Colonic mucosa (tissue), 4 donors: ENCODE results near the gene RUNX3. TPM values are rescaled to one million over a fixed set of nuclear protein-coding genes. Genes with fewer than 3 reads are reported as not detected.

Experiments
- DNase-seq: peaks from one replicate; pipeline ENCODE4 v3.0.0-alpha.2; 2020
- H3K27ac ChIP-seq: fragments of 200-600 bp; one replicate; pipeline ENCODE4 v1.8.0; 2021
- H3K27me3 ChIP-seq: fragments of 200-600 bp; one replicate; pipeline ENCODE4 v1.8.0; 2021
- H3K36me3 ChIP-seq: fragments of 200-600 bp; one replicate; pipeline ENCODE4 v1.8.0; 2021
- H3K4me1 ChIP-seq: fragments of 200-600 bp; one replicate; pipeline ENCODE4 v1.8.0; 2021; ENCODE audit warnings: mild to moderate bottlenecking
- H3K4me3 ChIP-seq: fragments of 200-600 bp; one replicate; pipeline ENCODE4 v1.8.0; 2021
- H3K9ac ChIP-seq, 2 donors: one replicate each; pipeline ENCODE4 v1.7.0; 2013; ENCODE audit warnings: control low read depth in 2 of 2, low read depth in 2 of 2, low read length in 2 of 2
- H3K9me3 ChIP-seq: fragments of 200-600 bp; one replicate; pipeline ENCODE4 v1.8.0; 2021
- intact Hi-C: fragments of 100-400 bp; cut with DNase I; formaldehyde crosslinking; loops from one replicate; pipeline ENCODE4 v1.14.1; 2022
- total RNA-seq, 2 donors: library from RNA; stranded (reverse); fragmentation: NEBNext Ultra II Directional in 1 of 2; extraction: Animal tissue kit (Norgen Biotek cat#: 25700) in 1 of 2; gene quantifications; one replicate each; pipeline ENCODE4 v1.2.1, GENCODE V29; 2021
- TF ChIP-seq, protein P1 (sequence below): fragments of 200-600 bp; IDR thresholded peaks from one replicate; pipeline ENCODE4 v1.8.0; 2022; ENCODE audit warnings: antibody characterized with exemption, mild to moderate bottlenecking
- donor health status: healthy.
- donor health status: DM: no; HTN: no; CAD: no.
- donor health status: DM: no; HTN: no; CAD: no.

The RUNX3 gene
- total RNA-seq, 2 donors from 2014 or later: 1.6 to 3.2 TPM

DNA sequence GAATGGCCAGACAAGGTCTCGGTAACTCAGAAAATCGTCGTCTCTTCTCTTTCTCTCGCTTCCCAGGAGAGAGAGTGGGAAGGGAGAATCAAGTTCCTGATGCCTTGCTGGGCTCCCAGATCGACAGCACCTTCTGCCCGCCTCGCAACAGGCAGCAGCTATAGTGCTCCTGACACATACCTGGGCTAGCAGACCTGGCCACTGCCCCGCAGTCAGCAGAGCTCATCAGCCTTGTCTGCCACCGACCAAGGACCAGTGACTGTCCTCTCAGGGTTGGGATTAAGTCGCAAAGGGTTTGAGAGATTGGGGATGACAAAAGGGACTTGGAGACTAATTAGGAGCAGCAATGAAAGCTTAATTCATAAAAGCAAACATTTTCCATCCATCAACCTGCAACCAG, 4.1 kb downstream of the RUNX3 start:
- no peaks in the 10 kb centered on the region for H3K9me3 ChIP-seq
- intact Hi-C loops: no loop called here
- no peak overlapping the region for H3K4me3 ChIP-seq
- peak overlapping the region in 1 of 2 donors; percentile 9 for H3K9ac ChIP-seq
- no peak overlapping the region for H3K27ac ChIP-seq
- no peak for DNase-seq
- H3K4me1 ChIP-seq: peaks cover 10% of the 10 kb centered on the region
- TF ChIP-seq, protein P1, sequence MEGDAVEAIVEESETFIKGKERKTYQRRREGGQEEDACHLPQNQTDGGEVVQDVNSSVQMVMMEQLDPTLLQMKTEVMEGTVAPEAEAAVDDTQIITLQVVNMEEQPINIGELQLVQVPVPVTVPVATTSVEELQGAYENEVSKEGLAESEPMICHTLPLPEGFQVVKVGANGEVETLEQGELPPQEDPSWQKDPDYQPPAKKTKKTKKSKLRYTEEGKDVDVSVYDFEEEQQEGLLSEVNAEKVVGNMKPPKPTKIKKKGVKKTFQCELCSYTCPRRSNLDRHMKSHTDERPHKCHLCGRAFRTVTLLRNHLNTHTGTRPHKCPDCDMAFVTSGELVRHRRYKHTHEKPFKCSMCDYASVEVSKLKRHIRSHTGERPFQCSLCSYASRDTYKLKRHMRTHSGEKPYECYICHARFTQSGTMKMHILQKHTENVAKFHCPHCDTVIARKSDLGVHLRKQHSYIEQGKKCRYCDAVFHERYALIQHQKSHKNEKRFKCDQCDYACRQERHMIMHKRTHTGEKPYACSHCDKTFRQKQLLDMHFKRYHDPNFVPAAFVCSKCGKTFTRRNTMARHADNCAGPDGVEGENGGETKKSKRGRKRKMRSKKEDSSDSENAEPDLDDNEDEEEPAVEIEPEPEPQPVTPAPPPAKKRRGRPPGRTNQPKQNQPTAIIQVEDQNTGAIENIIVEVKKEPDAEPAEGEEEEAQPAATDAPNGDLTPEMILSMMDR: no peak
- H3K27me3 ChIP-seq: peaks cover 51% of the 10 kb centered on the region
- H3K36me3 ChIP-seq: no peaks in the 10 kb centered on the region

DNA sequence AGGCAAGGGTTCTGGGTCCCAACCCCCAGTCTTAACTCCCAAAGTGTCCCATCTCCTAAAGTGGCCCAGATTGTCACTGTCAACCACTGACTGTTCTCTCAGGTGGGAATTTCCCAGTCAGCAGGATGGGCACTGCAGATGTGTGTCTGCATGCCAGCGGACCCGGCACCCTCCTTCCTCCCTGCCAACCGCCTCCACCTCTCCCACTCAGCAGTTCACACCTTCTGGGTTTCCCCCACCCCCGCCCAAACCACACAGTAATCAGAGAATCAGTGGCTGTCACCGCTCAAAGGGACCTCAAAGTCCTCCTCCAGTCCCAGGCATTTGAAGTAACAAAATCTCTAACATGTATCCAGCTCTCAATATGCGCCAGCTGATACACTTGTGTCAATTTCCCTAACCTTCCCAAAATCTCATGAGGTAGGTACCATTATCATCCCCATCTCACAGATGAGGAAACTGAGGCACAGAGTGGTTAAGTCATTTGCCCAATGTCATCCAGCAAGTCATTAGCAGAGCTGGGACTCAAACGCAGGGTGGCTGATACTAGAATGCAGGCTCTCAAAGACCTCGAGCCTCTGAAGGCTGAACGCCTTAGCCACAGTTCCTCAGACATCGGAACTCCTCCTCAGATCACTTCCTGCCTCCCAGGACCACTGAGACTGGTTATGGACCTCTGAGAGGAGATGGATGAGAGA, 4.8 kb downstream of the RUNX3 start:
- intact Hi-C loops: no loop called here
- Histone ChIP-seq H3K27ac (no peak overlapping the region), H3K27me3 (peaks cover 43% of the 10 kb centered on the region), H3K4me3 (no peak overlapping the region), H3K9ac (peak overlapping the region in 1 of 2 donors; percentile 9), H3K4me1 (peaks cover 10% of the 10 kb centered on the region), H3K36me3 (no peaks in the 10 kb centered on the region), H3K9me3 (no peaks in the 10 kb centered on the region)
- TF ChIP-seq, protein P1: no peak
- DNase-seq: no peak

DNA sequence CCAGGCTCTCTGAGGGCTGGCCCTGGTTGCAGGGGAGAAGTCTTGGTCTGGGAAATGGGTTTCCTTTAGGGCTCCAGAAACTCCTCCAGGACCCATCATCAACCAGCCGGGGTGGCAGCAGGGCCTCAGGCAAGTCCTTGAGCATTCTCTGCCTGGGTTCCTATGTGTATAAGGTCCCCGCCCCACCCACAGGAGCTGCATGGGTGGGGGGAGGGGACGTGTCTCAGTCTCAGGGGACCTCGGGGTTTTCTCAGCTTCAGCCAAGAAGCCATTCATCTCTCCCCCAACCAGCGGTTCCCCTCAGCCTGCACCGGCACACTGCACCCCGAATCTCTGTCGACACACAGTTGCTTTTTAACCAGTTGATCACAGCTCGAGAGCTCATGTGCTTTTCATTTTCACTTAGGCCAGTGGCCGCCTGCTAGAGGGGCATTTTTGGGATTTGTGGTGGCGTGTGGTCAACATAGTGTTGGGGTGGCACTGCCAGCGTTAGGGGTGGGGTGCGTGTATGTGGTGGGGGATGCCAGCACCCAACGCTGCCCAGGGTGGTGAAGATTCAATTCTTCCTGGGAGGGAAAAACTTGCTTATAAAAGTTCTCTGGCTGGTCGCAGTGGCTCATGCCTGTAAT, 6.5 kb downstream of the RUNX3 start:
- intact Hi-C loops: no loop called here
- Histone ChIP-seq H3K9me3 (no peaks in the 10 kb centered on the region), H3K27ac (no peak overlapping the region), H3K9ac (no peak overlapping the region), H3K27me3 (peaks cover 31% of the 10 kb centered on the region), H3K4me3 (no peak overlapping the region), H3K36me3 (no peaks in the 10 kb centered on the region), H3K4me1 (peaks cover 3% of the 10 kb centered on the region)
- DNase-seq: no peak
- TF ChIP-seq, protein P1: no peak

DNA sequence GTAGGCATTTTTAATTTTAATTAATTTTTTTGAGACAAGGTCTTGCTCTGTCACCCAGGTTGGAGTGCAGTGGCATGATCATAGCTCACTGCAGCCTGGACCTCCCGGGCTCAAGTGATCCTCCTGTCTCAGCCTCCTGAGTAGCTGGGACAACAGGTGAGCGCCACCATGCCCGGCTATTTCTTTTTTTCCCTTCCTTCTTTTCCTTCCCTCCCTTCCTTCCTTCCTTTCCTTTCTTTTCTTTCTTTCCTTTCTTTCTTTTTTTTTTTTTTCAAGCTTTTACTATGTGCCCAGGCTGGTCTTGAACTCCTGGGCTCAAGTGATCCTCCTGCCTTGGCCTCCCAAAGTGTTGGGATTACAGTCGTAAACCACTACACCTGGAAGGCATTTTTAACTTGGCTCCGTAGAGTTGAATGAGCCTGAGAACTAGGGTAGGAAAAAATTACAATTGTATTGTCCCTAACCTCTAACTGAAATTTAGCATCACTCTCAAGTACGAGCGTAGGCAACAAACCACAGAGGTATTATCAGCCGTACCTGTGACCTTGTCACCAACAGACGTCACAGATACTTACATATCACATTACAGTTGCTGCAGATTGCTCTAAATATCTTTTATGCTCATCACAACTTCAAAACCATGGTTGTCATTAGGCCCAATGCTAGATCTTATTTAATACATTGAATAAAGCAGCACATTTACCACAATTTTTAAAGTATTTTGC, 8.0 kb downstream of the RUNX3 start:
- H3K4me3 ChIP-seq: no peak overlapping the region
- peaks cover 16% of the 10 kb centered on the region for H3K27me3 ChIP-seq
- no peak overlapping the region for H3K27ac ChIP-seq
- H3K9me3 ChIP-seq: no peaks in the 10 kb centered on the region
- peaks cover 3% of the 10 kb centered on the region for H3K4me1 ChIP-seq
- intact Hi-C loops: no loop called here
- TF ChIP-seq, protein P1: no peak
- H3K9ac ChIP-seq: no peak overlapping the region
- no peaks in the 10 kb centered on the region for H3K36me3 ChIP-seq
- DNase-seq: no peak

DNA sequence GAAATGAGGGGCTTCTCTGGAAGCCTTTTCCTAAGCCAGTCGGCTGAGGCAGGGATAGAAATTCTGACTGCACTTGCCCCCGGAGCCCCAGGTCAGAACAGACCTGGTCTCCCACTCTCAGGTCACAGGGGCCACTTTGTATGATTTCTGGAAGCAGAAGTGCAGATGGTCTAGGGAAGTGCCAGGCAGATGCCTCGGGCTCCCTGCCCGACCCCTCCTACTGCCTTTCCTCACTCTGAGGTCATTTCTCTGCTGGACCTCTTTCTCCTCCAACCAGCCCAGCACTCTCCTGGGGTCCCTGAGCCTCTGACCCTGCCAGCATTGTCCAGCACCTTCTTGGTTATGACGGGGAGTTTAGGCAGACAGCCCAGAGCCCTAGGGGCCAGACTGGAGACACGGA, 8.7 kb downstream of the RUNX3 start:
- intact Hi-C loops: no loop called here
- Histone ChIP-seq H3K27ac (no peak overlapping the region), H3K27me3 (peaks cover 9% of the 10 kb centered on the region), H3K36me3 (no peaks in the 10 kb centered on the region), H3K4me1 (no peaks in the 10 kb centered on the region), H3K9ac (peak overlapping the region in 1 of 2 donors; percentile 27), H3K9me3 (no peaks in the 10 kb centered on the region), H3K4me3 (no peak overlapping the region)
- no peak for DNase-seq
- TF ChIP-seq, protein P1: no peak
